ENCODE measurements around the gene STXBP3.
"Not testable (repeated sequence)": the region's sequence is repeated elsewhere in the genome, so short reads cannot be mapped to it uniquely, and the experiment has no call there.

STXBP3 gene

DNA sequence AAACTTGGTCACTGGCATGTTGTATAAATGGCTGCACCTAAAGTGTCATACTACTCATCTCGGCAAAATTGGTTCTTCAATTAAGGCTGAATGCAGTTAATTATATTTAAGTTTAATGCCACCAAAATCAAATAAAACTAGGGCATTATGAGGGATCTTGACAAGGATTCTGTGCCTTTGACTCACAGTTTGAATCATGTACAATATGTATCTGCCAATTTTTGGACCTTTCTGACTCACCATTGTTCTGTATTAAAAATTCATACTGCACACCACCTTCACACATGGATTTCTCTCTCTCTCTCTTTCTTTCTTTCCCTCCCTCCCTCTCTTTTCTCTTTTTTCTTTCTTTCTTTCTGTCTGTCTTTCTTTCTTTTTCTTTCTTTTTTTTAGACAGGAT is 14.1 kb upstream of the STXBP3 start:
- no peak for DNase-seq

DNA sequence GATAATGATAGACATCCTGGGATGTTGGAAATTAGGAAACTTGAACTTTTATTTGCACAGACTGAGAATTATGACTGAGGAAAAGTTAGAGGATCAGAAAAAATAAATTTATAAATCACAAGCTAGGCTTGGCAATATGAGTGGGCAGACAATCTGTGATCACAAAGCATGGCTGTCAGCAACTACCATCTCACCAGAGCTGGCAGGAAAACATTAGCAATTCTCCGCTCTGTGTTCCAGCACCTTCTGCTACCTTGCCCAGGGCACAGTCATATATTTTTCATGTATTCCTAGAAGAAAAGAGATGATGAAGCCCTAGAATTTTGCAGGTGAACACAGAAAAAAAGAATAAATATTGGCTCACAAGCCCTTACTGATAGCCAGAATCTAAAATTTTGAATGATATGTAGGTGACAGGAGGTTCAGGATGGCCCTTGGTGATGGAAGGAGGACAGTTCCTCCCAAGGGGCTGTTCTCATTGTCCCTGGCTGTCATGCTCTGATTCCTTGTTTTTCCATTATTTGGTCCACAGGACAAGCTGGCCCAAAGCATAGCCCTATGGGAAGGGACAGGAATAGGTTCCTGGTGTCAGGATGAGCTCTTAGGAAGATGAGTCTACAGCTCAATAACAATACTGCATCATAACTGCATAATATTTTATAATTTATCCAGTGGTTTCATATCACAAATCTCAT is 12.2 kb upstream of the STXBP3 start:
- DNase-seq, result no peak

DNA sequence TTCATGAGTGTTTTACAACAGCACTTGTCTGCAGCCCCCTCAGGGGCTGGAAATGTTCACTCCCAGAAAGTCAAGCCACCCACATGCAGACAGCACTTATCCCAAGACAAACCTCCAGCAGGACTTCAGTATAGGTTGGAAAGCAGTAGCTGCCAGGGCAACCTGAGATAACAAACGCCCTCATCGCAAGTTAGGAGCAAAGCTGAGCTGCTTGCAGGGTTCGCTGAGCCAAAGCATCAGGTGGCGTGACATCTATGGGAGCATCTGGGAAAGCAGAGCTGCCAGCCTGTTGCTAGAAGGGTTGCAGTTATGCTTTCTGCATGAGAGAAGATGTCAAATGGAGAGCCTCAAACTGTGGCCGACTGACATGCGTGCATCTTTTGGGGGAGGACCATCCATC is 4.2 kb upstream of the STXBP3 start:
- DNase-seq, result no peak

DNA sequence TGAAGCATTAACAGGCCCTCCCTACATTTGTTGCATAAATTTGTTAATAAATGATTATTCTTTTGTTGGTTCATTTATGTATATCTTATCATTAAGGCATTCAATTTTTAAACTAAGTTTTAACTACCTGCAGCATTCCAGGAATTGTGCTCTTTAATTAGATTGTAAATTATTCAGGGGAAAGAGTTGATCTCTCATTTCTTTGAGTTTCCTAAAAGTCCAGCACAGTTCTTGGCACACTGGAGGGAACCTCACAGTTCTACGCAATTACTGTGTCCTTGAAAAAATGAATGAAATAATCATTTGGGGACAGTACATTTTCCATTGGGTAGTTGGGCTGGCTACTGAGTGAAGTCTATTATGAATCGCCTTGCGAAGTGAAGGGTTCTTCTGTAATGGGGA is 493 bp upstream of the STXBP3 start:
- DNase-seq, result no peak

DNA sequence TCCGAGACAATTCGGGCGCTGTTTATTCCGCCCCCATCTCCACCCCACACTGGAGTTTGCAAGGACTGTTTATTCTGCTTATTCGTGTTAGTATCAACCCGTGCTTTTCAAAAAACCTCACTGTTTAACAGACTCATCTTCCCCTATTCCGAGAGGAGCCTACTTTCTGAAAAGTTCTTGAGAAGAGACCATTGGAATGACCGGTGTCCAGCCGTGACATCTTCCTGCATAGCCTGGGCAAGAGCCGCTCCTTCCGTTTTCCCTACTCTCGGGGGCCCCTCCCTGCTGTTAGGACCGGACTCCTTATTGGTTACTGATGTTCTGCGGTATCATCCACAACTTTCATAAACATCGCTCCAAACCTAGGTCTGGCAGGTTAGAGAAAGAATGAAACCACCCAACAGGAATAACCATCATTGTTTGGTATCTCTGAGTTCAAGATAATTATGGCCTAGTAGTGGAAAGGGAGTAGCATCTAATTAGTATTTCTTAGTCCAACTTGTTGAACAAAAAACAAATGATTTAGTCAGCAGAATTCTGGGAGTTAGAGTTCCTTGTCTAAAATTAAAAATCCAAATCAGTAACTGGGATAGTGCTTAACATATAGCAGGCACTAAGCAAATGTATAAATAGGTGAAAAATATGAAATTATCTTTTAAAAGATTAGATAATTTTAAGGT is 837 bp downstream of the STXBP3 start:
- DNase-seq, result peak; percentile 67 to 83

DNA sequence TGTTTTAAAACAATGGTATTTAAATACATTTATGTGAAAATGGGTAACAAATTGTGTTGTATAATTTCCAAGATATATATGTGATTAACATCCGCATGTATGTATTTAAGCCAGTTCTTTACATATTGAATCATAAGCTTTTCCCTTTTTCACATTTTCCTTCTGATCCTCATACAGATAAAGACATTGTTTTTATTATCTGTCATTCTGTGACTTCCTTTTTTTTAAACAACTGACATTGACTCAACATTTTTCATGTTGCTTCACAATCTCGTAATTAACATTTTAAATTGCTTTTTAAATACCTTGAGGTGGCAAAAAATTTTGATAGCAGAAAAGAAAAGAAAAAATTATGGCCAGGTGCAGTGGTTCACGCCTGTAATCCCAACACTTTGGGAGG is 1.4 kb downstream of the STXBP3 start:
- no peak for DNase-seq

DNA sequence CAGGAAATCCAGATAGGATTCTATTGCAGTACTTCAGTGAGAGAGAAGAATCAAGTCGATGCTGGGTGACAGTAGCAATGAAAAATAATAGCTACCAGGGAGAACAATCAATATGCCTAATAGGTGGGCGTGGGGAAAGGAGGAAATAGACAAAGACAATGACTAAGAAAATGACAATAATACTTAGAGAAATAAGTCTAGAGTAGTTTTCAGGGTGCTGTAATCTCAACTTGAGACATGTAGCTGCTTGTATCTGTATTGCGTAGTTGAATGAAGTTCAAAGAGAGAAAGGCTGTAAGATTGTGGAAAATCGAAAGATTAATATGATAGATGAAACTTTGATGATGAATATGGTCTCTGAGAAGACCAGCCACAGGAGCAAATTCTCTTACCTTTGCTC is 2.6 kb downstream of the STXBP3 start:
- DNase-seq, result no peak

DNA sequence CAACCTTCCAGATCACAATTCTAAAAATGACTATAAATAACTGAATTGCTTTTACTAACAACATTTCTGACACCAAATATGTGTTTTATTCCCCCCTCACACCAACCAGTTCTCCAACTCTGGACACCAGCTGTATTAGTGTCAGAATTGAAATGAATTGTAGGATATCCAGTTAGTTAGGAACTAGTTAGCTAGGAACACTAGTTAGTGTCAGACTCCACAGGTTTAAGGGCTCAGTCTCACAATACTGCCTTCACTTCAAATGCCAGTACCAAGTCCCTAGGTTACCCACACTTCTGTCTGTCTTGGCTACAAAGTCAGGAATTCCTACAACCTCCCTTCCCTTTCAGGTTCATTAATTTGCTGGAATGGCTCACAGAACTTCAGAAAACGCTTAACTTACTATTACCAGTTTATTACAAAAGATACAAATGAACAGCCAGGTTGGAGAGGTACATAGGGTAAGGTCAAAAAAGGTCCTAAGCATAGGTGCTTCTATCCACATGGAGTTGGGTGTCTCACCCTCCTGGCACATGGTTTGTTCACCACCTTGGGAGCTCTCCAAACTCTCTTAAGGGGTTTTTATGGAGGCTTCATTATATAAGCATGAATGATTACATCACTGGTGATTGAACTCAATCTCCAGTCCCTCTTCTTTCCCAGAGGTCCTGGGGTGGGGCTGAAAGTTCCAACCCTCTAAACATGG is 4.2 kb downstream of the STXBP3 start:
- DNase-seq, result no peak

DNA sequence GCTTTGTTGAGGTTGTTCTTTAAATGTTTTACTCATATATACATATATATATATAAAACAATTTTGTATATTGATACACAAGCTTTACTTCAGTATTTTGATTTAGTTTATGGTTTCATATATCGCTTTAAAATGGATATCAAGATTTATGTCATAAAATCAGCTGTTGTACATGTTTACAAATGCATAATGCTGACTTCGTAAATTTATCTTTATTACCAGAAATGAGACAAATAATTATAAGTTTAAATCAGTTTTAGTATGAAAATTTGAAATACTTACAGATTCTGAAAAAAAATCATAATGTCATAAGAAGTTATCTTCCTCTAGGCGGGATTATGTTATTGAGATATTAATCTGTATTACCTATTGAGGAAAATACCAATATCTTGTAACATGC is 6.9 kb downstream of the STXBP3 start:
- DNase-seq, result no peak

DNA sequence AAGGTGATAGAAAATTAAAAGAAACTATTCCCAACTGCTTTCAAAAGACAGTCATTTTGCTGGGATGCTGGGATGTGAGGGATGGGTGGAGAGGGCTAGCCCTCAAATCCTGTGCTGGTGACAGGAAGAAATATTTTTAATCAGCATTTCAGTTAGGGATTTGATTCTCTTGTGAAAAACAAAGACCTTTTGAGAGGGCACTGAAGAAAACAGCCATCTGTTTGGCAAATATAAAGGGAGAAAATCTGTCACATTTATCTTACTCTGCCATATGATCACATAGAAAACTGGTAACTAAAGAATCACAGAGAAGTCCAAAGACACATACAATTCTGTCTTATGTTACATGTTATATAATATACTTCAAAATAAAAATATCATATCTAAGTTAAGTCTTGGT is 12.3 kb downstream of the STXBP3 start:
- no peak for DNase-seq

DNA sequence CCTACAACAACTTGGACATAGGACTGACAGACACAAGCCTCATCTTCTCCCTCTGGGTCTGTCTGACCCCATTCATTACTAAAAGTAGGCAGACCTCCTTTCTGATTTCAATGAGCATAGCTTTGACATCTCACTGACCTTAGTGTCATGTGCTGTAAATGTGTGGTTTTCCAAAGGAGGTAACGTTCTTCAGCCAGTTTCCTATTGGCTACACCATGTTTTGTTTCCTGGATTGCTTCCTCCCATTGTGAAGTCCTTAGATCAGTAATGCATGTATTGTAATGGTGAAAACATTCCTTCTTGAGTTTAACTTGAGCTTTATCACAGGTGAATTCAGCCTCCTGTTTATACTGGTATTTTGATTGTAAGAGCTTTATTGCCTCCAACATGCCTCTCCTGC is 20.6 kb downstream of the STXBP3 start:
- no peak for DNase-seq

DNA sequence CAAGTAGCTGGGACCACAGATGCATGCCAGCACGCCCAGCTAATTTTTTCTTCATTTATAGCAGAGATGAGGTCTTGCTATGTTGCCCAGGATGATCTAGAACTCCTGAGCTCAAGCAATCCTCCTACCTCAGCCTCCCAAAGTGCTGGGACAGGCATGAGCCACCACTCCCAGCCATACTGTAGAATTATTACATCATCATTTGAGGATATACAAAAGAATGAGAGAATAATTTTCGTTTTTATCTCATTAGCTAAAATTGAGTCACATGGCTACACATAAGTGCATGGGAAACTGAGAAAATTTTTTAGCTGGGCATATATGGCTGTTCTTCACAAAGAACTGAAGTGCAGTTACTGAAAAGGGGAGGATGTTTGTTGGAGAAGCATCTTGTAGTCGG is 21.2 kb downstream of the STXBP3 start:
- no peak for DNase-seq

DNA sequence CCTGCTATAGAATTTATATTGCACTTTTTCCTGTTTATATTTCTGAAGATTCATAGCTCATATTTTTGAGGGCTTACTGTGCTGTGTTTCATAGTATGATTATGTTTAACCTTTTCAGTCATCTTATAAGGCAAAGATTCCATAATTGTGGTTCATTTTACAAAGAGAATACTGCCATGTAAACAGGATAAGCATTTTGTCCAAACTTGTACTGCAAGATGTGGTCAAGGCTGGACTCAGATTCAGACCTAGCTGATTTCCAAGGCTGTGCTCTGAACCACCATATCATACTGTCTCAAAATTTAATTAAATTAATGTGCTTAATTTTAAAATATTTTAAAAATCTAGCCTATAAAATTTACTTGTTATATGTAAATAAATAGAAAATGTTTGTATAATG is 31.4 kb downstream of the STXBP3 start:
- no peak for DNase-seq

DNA sequence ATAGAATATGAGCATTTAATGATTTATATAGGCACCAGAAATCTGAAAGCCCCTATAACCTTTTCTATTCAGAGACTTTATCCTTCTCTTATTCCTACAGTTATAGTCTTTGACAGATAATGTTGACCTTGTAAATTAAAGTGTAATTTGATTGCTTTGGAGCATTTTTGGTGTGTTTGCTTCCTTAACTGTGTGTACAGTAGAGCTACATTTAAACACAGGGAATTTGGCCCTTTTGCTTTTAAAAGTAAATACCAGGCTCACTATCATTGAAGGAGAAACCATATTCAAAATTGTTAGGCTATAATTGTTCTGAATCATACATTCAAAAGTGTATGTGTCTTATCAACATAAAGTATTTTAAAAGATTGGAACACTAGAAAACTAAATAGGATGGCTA is 33.0 kb downstream of the STXBP3 start:
- no peak for DNase-seq

DNA sequence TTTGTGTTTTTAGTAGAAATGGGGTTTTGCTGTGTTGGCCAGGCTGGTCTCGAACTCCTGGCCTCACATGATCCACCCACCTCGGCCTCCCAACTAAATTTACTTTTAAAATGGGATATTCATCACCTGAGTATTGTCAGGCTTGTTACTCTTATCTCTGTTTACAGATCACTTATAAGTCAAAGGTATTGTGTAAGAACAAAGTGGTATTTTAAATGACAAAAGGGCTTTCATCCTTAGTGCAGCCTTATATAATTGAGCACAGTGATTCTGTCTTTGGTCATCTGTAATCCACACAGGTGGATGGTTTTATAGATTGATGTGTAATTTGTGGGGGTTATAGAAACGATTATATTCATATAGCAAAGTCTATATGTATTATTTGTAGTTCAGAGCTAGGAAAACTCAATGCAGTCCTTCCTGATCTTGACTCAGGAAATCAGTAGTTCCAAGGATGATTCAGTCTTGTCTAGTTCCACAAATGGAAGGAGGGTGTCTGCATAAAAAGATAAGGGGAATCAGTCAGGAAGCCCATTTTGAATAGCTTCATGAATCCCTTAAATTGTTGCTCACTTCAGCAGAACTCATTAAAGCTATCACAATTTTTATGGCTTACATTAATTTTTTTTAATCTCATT is 34.6 kb downstream of the STXBP3 start:
- DNase-seq, result no peak

DNA sequence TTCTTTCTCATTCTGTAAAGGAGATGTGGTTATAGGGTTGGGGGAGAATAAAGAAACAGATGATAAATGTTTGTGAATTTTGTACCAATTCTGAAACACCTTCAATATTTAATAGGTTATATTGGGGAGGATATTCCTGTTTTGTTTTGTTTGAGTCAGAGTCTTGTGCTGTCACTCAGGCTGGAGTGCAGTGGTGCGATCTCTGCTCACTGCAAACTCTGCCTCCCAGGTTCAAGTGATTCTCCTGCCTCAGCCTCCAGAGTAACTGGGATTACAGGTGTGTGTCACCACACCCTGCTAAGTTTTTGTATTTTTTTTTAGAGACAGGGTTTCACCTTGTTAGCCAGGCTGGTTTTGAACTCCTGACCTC is 35.1 kb downstream of the STXBP3 start:
- DNase-seq, result not testable (repeated sequence)

DNA sequence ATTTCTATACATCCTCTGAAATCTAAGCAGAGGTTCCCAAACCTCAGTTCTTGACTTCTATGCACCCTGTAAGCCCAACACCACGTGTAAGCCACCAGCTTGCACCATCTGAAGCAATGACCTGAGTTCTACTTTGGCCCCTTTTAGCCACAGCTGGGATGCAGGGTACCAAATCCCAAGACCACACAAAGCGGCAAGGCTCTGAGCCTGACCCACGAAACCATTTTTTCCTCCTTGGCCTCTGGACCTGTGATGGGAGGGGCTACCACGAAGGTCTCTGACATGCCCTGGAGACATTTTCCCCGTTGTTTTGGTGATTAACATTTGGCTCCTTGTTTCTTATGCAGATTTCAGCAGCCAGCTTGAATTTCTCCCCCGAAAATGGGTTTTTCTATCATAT is 38.8 kb downstream of the STXBP3 start:
- DNase-seq, result no peak

DNA sequence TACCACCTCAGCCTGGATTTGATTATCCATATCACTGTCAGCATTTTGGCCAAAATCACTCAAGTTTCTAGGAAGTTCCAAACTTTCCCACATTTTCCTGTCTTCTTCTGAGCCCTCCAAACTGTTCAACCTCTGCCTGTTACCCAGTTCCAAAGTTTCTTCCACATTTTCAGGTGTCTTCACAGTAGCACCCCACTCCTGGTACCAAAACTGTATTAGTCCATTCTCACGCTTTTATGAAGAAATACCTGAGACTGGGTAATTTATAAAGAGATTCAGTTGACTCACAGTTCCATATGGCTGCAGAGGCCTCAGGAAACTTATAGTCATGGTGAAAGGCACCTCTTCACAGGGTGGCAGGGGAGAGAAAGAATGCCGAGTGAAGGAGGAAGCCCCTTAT is 39.4 kb downstream of the STXBP3 start:
- DNase-seq, result no peak

DNA sequence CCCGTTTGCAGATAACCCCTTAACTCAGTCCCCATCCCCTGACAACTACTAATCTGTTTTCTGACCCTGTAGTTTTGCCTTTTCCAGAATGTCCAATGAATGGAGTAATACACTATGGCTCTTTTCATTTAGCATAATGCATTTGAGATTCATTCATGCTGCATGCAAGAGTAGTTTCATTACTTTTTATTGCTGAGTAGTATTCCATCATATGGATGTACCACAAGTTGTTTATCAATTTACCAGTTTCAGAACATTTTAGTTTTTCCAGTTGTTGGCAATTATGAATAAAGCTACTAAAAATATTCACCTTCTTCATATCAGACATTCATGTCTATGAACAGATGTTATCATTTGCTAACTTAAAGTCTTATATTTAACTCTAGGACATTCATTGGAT is 45.3 kb downstream of the STXBP3 start:
- no peak for DNase-seq

DNA sequence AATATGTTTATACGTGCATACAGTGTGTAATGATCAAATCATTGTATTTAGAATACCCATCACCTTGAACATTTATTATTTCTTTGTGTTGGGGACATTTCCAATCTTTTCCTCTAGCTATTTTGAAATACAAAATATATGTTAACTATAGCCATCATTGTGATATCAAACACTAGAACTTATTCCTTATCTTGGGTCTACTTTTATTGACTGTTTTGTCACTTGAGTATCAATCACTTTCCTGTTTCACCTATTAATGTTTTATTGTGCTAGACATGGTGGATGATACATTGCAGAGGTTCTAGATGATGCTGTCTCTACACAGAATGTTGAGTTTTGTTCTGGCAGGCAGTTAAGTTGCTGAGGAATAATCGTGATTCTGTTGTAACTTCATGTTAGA is 45.9 kb downstream of the STXBP3 start:
- DNase-seq, result no peak

DNA sequence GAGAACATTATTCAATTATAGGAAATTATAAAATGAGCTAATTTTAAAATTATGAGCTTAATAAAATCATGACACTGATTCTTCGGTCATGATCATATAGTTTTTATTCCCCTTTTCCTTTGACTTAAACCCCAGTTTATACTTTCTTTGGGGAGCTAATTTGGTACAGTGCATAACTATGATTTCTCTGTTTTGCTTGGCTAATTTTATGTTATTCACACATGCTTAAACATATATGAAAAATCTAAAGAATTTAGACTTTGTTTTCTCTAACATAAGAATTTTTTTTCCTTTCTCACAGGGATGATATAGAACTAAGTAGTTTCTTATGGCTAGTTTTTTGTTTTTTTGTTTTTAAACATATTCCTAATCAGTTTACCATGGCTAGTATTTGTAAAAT is 52.5 kb downstream of the STXBP3 start:
- no peak for DNase-seq

DNA sequence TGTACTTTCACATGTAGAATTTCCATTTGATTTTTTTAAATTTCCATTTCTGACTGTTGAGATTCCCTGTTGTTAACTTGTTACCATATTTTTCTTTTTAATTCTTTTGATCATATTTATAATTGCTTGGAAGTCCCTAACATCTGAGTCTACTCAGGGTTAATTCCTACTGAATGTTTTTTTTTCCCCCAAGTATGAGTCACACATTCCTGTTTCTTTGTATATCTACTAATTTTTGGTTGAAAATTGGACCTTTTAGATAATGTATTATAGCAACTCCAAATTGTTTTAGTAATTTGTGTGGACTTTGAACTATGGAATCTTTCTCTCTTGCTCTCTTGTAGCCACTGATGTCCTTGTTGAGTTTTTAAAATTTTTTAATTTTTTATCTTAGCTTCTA is 54.6 kb downstream of the STXBP3 start:
- DNase-seq, result no peak

DNA sequence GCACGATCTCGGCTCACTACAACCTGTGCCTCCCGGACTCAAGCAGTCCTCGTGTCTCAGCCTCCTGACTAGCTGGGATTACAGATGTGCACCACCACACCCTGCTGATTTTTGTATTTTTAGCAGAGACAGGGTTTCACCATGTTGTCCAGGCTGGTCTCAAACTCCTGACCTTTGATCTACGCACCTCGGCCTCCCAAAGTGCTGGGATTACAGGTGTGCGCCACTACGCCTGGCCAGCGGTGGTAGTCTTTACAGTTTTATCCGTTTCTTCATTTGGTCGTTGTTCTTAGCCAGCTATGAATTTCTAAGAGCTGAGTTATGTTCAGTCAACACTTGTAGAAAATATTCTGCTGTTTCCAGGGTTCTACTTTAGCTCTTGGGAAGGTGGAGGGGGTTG is 57.1 kb downstream of the STXBP3 start:
- no peak for DNase-seq

DNA sequence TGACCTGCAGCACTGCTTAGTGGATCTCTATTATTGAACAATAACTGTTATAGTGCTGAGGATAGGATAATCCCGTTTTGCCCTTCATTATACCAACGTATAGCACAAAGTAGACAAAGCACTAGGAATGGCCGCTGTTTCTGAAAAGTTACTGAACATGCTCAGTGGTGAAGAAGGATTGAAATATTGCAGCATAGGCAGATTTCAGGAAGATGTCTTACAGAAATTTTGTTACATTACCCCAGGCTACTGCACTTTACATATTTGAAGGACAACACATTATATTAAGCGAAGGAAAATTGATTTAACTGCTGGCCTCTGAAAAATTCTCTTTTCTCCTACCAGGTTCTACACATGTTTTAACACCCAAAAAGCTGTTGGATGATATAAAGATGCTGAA is 62.0 kb downstream of the STXBP3 start:
- DNase-seq, result no peak

Data from SW 1271 (cell line).